NCI-H1092 (cell line): ENCODE measurements around the gene SLC13A3.
"Not testable (repeated sequence)": the region's sequence is repeated elsewhere in the genome, so short reads cannot be mapped to it uniquely, and the experiment has no call there.

Experiments
- DNase-seq: peaks from one replicate; lab custom pipeline; 2025; lab: John Stamatoyannopoulos, UW

The SLC13A3 gene

DNA sequence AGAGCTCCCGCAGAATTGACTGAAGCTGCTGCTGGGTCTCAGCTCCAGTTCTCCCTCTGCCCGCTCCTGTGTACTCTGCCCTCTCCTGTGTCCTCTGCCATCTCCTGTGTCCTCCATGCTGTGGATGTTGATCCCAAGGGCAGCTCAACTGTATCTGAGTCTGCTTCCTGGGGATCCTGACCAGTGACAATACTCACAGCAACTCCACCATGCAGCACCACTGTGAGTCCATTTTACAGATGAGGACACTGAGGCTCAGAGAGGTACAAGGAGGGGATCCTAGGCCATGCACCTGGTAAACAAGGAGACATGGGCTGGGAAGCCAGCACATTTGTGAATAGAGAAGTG lies 29.4 kb upstream of the SLC13A3 start:
- no peak for DNase-seq

GRCh38 chr20:46678516-46678915 lies 27.3 kb upstream of the SLC13A3 start:
- no peak for DNase-seq

GRCh38 chr20:46677608-46678007 lies 26.3 kb upstream of the SLC13A3 start:
- DNase-seq = no peak

DNA sequence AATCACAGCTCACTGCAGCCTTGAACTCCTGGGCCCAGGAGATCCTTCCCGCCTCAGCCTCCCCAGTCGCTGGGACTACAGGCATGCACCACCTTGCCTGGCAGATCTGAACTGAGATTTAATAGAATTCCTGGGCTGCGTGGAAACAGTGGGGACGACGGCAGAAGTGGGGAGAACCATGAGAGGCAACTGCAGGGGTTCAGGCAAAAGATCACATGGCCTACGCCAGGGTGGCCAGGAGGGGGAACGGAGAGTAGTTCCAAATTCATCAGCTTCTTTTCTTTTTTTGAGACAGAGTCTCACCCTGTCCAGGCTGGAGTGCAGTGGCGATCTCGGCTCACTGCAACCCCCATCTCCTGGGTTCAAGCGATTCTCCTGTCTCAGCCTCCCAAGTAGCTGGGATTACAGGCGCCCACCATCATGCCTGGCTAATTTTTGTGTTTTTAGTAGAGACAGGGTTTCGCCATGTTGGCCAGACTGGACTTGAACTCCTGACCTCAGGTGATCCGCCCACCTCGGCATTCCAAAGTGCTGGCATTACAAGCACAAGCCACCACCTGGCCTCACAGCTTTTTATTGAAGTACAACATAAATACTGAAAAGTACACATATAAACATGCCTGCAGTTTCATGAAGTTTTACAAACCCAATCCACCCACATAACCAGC lies 25.5 kb upstream of the SLC13A3 start:
- not testable (repeated sequence) for DNase-seq

DNA sequence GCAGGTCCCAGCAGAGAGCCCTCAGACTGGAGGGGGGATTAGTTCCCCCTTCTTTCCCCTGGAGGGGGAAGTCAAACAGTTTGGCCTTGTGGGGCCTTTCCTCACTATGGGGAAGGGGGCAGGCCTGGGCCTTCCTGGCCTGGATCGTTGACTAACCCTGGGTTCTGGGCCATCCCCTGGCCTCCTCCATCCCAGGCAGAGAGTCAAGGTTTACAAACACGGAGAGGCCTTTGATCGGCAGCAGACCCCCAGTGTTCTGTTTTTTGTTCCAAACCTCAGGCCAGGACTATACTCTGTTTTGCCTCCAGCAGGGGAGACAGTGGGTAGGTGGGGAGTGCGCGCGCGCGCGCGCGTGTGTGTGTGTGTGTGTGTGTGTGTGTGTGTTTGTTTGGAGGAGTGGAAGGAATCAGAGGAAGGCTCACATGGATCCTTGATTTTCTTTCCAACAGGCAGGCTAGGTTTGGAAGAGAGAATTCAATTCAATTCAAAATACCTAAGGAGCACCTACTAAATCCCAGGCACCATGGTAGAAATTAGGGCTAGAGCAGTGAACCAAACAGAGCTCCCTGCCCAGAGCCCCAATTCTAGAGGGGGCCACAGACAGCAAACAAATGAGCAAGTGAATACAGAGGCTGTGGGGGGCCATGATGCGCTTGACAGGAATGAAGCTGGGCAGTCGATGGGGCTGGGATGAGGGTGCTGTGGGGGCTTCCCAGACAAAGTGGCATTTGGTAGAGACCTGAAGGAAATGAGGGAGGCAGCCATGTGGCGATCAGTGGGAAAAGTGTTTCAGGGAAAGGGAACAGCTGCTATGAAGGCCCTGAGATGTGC lies 23.2 kb upstream of the SLC13A3 start:
- DNase-seq = no peak

DNA sequence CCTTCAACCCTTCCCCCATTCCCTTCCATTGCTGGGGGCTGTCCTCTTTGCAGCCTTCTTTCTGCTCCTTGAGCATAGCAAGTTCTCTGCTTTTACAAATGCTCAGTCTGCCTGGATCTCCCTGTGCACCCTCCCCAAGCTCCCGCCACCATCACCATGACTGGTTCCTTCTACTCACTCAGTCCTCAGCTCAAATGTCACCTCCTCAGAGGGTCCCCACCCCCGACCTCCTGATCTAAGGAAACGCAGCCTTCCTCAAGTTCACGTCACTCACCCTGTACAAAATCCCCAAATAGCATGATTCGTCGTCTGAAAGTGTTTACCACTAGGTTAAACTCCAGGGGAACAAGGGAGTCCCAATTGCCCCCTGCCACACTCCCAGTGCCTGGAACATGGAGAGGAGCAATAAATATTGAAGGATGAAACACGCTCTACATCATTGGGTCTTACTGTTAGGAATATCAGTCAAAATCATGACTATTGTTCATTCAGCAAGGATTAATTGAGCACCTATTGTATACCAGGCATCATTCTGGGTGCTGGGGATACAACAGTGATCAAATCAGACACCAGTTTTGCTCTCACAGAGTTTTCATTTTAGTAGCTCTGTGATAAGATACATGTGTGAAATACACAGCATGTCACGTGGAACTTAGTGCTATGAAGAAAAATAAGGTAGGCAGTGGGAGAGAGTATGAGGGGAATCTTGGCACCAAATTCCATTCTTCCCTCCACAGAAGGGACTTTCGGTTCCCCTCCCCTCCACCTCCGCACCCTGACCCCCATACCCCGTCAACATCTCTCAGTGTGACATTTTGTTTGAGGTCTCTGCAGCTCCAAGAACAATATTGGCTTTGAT lies 22.4 kb upstream of the SLC13A3 start:
- DNase-seq = no peak

DNA sequence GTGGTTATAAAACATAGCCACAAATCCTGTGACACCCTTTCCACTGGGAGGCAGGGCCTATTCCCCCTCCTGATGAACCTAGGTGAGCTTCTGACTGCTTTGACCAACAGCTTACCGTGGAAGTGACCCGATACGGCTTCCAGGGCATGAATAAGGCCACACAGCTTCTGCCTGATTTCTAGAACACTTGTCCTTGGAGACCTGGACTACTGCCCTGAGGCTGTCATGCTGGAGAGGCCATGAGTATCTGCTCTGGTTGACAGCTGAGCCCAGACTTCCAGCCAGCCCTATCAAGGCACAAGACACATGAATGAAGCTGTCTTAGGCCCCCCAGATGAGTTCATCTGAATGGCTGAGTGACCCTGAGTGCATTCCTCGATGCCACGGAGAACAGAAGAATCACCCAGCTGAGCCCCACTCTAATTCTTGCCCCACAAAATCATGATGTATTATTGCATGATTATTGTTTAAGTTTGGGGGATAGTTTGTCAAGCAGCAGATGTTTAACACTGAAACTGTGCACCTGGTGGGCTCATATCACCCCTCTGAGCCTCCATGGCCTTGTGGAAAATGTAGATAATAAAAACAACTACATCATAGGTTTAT lies 21.4 kb upstream of the SLC13A3 start:
- no peak for DNase-seq

DNA sequence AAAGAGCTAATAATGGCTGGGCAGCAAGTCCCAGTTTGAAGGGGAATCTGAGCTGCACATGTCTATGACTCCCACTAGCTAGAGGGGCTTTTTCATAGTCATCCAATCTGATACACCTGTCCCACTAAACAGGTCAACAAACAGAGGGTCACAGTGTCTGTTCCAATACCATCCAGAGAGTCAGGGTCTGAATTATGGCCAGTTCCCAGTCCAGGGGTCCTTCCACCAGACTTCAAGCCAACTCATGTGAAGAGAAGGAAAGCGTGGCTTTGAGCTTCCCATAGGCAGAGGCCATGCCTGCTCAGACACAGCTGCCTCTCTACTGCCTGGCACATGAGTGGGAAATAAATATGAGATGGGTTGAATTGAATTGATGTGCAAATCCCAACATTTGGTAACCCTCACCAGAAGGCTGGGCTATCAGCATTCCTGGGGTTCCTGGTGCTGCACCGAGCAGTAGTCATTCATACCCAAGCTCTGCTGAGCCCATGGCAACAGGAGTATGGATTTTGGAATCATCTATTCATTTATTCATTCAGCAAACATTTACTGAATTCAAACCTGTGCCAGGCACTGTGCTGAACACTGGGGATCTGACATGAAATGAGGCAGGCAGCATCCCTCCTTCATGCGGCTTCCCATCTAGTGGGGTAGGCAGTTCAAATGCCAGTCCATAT lies 20.7 kb upstream of the SLC13A3 start:
- no peak for DNase-seq

GRCh38 chr20:46670585-46671584 lies 19.6 kb upstream of the SLC13A3 start:
- no peak for DNase-seq

DNA sequence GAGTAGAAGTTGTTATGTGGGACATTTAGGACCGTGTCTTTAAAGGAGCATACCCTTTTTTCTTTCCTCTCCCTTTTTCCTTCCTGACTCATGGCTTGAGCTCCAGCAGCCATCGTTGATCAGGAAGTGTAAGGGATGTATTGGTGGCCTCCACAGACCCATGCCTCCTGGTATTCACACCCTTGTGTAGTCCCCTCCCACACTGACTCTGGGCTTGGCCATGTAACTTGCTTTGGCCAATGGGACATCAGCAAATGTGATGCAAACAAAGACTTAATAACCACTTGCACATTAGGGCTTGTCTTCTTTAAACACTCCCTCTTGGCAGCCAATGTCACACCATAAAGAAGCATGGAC lies 18.9 kb upstream of the SLC13A3 start:
- no peak for DNase-seq

DNA sequence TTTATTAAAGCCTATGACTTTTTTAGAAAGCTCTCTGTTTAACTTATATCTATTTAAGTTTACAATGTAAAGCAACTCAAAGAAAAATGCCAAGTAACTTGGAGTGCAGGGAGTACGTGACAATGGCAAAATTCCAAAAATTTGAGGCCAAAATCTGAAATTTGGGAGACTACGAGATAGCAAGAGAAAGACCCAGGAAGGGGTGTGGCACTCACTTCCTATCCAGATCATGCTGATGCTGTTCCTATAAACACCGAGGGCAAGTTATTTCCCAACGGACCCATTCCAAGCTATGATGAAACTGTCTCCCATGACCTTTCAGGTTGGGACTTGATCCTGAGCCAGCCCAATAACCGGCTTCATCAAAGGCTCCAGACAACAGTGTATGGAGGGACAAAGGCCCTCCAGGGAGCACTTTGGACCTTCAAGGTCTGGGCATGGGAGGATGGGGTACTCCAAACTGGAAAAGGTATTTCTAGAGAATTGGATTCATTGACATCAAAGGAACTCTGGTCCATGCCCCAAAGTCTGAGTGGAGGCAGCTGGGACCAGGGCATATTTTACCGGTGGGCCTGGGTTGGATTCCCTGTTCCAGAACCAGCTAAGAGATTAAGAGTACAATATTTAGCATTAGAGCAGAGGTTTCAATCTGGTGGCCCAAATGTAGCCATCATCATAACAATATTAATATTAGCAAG lies 15.7 kb upstream of the SLC13A3 start:
- DNase-seq = no peak

DNA sequence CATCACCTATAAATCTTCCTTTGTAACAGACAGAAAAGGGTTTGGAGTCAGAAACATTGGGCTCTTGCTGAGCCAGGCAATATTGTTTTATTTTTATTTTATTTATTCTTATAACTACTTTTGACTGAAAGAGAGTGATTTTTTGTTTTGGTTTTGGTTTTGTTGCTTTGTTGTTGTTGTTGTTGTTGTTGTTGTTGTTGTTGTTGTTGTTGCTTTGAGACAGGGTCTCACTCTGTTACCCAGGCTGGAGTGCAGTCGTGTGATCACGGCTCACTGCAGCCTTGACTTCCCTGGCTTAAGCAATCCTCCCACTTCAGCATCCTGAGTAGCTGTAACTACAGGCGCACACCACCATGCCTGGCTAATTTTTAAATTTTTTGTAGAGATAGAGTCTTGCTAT lies 15.0 kb upstream of the SLC13A3 start:
- DNase-seq = no peak

- no peak for DNase-seq
Measured at GRCh38 chr20:46665602-46666001, 14.3 kb upstream of the SLC13A3 start.

- DNase-seq = no peak
Measured at GRCh38 chr20:46663531-46663930, 12.3 kb upstream of the SLC13A3 start.

- no peak for DNase-seq
Measured at GRCh38 chr20:46661659-46662058, 10.4 kb upstream of the SLC13A3 start.

- DNase-seq = no peak
Measured at GRCh38 chr20:46660487-46660886, 9.2 kb upstream of the SLC13A3 start.

DNA sequence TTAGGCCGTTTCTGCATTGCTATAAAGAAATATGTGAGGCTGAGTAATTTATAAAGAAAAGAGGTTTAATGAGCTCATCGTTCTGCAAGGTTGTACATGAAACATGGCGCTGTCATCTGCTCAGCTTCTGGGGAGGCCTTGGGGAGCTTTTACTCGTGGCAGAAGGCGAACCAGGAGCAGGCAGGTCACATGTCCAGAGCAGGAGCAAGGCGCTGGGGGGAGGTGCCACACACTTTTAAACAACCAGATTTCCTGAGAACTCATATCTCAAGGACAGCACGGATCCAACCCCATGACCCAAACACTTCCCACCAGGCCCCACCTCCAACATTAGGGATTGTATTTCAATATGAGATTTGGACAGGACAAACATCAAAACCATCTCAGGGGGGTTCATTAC lies 6.4 kb upstream of the SLC13A3 start:
- no peak for DNase-seq

- DNase-seq = no peak
Measured at GRCh38 chr20:46657137-46657536, 5.9 kb upstream of the SLC13A3 start.

DNA sequence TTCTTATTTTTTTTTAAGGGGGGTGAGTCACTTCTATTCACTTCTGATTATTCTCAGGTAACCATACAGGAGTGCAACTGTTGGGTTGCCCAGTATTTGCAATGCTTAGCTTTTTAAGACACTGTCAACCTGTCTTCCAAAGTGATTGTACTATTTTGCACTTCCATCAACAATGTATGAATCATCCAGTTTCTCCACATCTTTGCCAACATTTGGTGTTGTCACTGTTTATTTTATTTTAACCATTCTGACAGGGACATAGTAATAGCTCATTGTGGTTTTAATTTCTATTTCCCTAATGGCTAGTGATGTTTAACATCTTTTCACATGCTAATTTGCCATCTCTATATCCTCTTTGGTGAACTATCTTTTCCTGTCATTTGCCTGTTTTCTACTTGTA lies 1.4 kb upstream of the SLC13A3 start:
- no peak for DNase-seq

DNA sequence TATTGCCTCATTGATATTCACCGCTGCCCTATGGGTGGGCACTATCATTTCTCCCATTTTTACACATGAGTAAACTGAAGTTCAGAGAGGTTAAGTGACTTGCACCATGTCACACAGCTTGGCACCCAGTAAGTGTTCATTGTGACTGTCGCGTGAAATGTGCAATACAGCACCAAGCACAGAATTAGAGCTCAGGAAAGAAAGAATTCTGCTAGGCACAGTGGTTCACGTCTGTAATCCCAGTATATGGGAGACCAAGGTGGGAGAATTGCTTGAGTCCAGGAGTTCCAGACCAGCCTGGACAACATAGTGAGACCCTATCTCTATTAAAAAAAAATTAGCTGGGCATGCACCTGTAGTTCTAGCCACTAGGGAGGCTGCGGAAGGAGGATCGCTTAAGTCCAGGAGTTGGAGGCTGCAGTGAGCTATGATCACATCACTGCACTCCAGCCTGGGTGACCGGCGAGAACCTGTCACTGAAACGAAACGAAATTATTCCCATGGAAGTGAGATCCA lies 626 bp downstream of the SLC13A3 start:
- no peak for DNase-seq
